Fibroblast of gingiva (primary cell): ENCODE results near the gene GOLGA5.
"Not testable (repeated sequence)": the region's sequence is repeated elsewhere in the genome, so short reads cannot be mapped to it uniquely, and the experiment has no call there.

ENCODE experiments used
- DNase-seq: peaks from one replicate; pipeline ENCODE4 v3.0.0-alpha.2; 2011; ENCODE audit warnings: low read depth

The GOLGA5 gene

GRCh38 chr14:92793709-92794546, at the start of gene GOLGA5:
GOLGA5 (plus strand) TSS chr14:92794305; CDS start chr14:92797438, 3,133 bp downstream.
- DNase-seq: peak; percentile 98

- DNase-seq: no peak
These were observed 46.3 kb upstream of the GOLGA5 start for GRCh38 chr14:92747701-92748258.

GRCh38 chr14:92748259-92749016, 45.7 kb upstream of the GOLGA5 start, which contains the start of gene LGMN:
LGMN (minus strand) TSS chr14:92748627; CDS start chr14:92732786, 15,841 bp downstream.
- peak; percentile 90 for DNase-seq

GRCh38 chr14:92750222-92750728, 43.8 kb upstream of the GOLGA5 start:
- DNase-seq: not testable (repeated sequence)

GRCh38 chr14:92750994-92751400, 43.1 kb upstream of the GOLGA5 start:
- DNase-seq: peak; percentile 39

- no peak for DNase-seq
These were observed 42.3 kb upstream of the GOLGA5 start for GRCh38 chr14:92751819-92752218.

GRCh38 chr14:92753250-92753649, 40.9 kb upstream of the GOLGA5 start:
- no peak for DNase-seq

- no peak for DNase-seq
These were observed 39.1 kb upstream of the GOLGA5 start for GRCh38 chr14:92754966-92755365.

GRCh38 chr14:92755495-92755894, 38.6 kb upstream of the GOLGA5 start:
- no peak for DNase-seq

- DNase-seq: no peak
These were observed 37.7 kb upstream of the GOLGA5 start for GRCh38 chr14:92756446-92756845.

- peak; percentile 14 for DNase-seq
These were observed 34.8 kb upstream of the GOLGA5 start for GRCh38 chr14:92759300-92759678.

GRCh38 chr14:92759679-92760523, 34.2 kb upstream of the GOLGA5 start:
- no peak for DNase-seq

GRCh38 chr14:92760524-92760805, 33.6 kb upstream of the GOLGA5 start:
- DNase-seq: no peak

GRCh38 chr14:92763666-92764631, 30.2 kb upstream of the GOLGA5 start:
- DNase-seq: not testable (repeated sequence)

GRCh38 chr14:92768236-92768635, 25.9 kb upstream of the GOLGA5 start:
- DNase-seq: not testable (repeated sequence)

GRCh38 chr14:92768795-92769194, 25.3 kb upstream of the GOLGA5 start:
- DNase-seq: no peak

GRCh38 chr14:92770484-92770883, 23.6 kb upstream of the GOLGA5 start:
- no peak for DNase-seq

GRCh38 chr14:92774572-92774971, 19.5 kb upstream of the GOLGA5 start:
- no peak for DNase-seq

- DNase-seq: not testable (repeated sequence)
These were observed 18.8 kb upstream of the GOLGA5 start for GRCh38 chr14:92775292-92775691.

- not testable (repeated sequence) for DNase-seq
These were observed 15.1 kb upstream of the GOLGA5 start for GRCh38 chr14:92778868-92779565.
